VCaP (cell line): ENCODE results near the gene MMS22L.

Experiments
- H3K27ac ChIP-seq: fragments of 450-650 bp; 2 replicates; pipeline ENCODE4 v1.5.1; 2017
- TF ChIP-seq, protein P1 (sequence below): fragments of 450-650 bp; conservative IDR thresholded peaks from 2 replicates; pipeline ENCODE4 v1.5.1; 2017; ENCODE audit warnings: mild to moderate bottlenecking, moderate library complexity

MMS22L gene

DNA sequence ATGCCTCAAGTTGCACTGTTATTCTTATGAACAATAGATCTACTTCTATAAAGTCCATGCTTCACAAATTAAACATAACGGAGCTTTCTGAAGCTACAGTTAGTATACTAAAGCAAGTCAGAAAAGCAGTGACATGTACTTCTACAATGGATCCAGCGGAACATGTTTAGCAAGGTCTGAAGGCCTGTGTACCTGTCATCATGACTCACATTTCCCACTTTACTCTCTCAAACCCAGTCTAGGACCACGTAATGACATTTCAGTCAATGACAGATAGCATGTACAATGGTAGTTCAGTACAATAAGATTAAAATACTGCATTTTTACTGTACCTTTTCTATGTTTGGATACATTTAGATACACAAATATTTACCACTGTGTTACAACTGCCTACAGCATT, 132.1 kb downstream of the MMS22L start:
- H3K27ac ChIP-seq, result no peak overlapping the region
- TF ChIP-seq, protein P1, sequence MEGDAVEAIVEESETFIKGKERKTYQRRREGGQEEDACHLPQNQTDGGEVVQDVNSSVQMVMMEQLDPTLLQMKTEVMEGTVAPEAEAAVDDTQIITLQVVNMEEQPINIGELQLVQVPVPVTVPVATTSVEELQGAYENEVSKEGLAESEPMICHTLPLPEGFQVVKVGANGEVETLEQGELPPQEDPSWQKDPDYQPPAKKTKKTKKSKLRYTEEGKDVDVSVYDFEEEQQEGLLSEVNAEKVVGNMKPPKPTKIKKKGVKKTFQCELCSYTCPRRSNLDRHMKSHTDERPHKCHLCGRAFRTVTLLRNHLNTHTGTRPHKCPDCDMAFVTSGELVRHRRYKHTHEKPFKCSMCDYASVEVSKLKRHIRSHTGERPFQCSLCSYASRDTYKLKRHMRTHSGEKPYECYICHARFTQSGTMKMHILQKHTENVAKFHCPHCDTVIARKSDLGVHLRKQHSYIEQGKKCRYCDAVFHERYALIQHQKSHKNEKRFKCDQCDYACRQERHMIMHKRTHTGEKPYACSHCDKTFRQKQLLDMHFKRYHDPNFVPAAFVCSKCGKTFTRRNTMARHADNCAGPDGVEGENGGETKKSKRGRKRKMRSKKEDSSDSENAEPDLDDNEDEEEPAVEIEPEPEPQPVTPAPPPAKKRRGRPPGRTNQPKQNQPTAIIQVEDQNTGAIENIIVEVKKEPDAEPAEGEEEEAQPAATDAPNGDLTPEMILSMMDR, result no peak

DNA sequence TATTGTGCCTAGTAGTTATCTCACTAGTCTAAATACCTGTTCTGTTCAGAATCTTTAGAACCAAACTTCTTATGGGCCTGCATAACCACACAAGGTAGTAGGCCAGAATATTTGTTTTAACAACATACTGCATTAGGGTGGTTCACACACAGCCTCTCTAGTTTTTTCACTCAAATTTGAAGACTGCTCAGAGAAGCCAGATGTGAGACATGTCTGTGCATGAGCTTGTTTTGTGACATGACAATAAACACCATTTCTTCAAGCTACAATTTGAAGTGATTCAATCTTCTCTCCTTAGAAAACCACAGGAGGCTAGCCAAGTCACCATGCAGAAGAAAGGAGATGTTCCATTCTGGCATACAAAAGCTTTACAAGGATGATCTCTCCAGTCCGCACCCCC, 135.6 kb downstream of the MMS22L start:
- TF ChIP-seq, protein P1, result no peak
- H3K27ac ChIP-seq, result no peak overlapping the region

DNA sequence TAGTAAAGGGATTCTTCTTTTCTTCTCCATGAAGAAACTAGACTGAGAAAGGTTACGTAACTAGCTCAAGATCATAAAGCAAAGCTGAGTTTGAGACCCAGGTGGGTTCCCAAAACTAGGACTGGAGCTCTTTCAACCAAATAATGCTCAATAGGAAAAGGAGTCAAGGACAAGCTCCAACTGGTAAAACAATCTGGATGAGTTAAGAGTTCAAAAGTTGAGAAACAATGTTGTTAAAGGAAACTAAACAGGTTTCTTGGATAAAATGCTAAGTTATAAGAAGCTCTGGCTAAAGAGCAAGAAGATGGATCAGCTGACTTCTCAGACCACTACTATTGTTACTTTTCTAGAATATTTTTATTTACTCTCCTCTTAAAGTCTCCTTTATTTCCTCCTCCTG, 137.3 kb downstream of the MMS22L start:
- no peak overlapping the region for H3K27ac ChIP-seq
- TF ChIP-seq, protein P1, result no peak

DNA sequence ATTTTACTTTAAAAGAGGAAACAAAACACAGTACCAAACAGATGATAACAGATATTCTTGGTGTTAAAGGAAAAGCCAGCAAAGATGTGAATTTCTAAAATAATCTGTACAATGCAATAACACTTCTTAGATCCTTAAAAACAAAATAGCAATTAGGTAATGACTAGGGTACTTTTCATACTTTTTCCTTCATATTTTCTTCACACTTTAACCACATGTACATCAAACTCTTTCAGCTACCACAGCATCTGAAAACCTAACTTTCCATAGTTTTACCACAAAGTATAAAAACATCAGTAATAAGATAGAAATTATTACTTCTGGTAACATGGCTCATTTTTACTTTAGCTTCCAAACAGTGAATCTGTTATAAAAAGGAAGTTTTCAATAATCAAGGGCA, 141.3 kb downstream of the MMS22L start:
- TF ChIP-seq, protein P1, result no peak
- H3K27ac ChIP-seq, result no peak overlapping the region

- TF ChIP-seq, protein P1, result no peak
- no peak overlapping the region for H3K27ac ChIP-seq
Measured at GRCh38 chr6:97138581-97138980, 144.4 kb downstream of the MMS22L start.

DNA sequence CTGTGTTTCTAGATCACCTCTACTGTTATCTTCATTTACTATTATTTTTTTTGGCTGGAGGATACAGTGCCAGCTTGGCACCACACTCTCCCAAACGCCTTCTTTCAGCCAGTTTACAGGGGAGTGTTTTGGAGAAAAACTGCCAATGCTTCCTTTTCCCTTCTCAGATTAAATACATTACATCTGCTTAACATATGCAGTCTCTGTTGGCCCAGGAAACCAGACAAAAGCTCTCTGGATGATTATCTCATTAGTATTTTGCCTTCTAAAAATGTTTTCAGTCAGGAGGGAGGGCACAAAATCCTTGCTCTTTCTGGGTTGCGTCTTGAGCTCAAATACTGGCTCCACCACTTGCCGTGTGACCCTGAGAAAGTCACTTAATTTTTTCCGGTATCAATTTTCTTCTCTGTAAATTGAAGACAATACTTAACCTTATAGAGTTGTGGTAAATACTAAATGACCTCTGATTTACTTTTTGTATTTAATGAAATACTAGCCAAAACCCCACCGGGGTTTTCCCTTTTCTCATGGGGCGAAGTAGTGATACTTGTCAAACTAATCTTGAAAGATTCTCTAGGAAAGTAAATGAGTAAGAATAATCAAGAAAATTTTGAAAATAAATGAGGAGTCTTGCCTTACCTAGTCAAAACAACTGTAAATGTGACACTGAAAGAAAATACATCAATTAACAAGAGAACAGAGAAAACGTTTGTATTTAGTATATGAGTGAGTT, 146.2 kb downstream of the MMS22L start:
- TF ChIP-seq, protein P1, result no peak
- H3K27ac ChIP-seq, result no peak overlapping the region

DNA sequence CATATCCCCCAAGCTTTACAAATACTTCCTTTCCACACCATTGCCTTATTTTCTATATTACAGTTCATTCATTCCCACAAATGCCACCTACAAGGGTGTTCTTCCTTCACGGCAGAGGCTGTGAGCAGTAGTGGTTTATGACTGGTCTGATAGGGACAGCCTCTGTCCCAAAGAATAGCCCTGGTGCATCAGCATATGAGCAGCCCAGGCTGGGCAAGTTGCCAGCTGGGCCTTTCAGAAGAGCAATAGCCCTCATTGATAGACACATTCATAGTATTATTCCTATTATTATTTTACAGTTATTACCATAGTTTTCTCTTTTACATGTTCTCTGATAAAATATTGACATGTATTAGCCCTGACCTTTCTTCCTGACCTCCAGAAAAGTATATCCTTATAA, 149.9 kb downstream of the MMS22L start:
- TF ChIP-seq, protein P1, result no peak
- H3K27ac ChIP-seq, result no peak overlapping the region
